H4 (cell line): Measurements from ENCODE around the gene HYCC1. TPM values are rescaled to one million over a fixed set of nuclear protein-coding genes. Genes with fewer than 3 reads are reported as not detected.
"Not testable (repeated sequence)": the region's sequence is repeated elsewhere in the genome, so short reads cannot be mapped to it uniquely, and the experiment has no call there.

Experiments
- DNase-seq: peaks from one replicate; pipeline ENCODE4 v3.0.0-alpha.2; 2015; ENCODE audit warnings: low spot score
- total RNA-seq: library from RNA; depleted of rRNA; stranded (reverse); fragments of >200 nt; shearing (Covaris generic); gene quantifications from 2 replicates; pipeline ENCODE4 v1.2.3, GENCODE V29; 2014; rRNA removed

Gene HYCC1
- total RNA-seq, 1 experiment from 2014 or later = 70.9 TPM

GRCh38 chr7:22985436-22985835 is 28.5 kb downstream of the HYCC1 start:
- no peak for DNase-seq

DNA sequence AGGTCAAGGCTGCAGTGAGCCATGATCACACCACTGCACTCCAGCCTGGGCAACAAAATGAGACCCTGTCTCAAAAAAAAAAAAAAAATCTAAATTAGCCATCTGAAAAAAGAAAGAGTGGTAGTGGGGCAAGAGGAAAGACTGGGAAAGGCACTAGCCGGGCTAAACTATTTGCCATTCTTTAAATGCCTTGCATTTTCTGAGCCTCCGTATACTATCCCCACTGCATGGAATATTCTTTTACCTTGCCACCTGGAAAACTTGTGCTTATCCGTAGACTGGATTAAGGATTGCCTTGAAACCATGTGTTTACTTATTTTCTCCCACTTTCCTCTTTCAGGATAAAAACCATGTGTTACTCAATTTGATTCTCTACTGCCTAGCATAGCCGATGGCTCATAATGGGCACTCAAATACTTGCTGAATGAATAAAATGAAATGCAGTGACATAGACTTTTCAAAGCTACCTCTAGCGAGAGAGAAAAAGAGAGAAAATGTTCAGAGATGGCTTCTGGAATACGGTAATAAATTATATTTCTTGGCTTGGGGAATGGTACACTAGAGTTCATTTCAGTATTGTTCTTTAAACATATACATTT is 30.6 kb downstream of the HYCC1 start:
- no peak for DNase-seq

DNA sequence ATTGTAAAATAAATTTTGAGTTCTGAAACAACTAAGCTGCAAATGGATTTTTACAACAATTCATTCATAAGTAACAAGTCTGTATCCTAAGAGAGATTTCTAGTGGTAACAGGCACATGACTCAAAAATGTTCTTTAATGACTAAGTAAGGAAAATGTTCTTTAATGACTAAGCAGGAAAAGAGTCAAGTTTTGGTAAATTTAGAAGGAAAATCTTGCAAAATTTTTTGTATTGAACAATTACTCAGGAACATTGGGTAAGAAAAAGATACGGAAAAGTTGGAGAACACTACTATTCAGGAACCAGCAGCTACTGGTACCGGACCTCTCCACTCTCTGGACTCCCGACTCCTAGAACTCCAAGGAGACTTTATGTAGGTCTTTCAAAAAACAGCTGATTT is 33.5 kb downstream of the HYCC1 start:
- no peak for DNase-seq

- no peak for DNase-seq
Measured at GRCh38 chr7:22979861-22980260, 34.1 kb downstream of the HYCC1 start.

- DNase-seq = no peak
Measured at GRCh38 chr7:22979251-22979650, 34.7 kb downstream of the HYCC1 start.

- not testable (repeated sequence) for DNase-seq
Measured at GRCh38 chr7:22974636-22975035, 39.3 kb downstream of the HYCC1 start.

- no peak for DNase-seq
Measured at GRCh38 chr7:22972207-22972606, 41.7 kb downstream of the HYCC1 start.

DNA sequence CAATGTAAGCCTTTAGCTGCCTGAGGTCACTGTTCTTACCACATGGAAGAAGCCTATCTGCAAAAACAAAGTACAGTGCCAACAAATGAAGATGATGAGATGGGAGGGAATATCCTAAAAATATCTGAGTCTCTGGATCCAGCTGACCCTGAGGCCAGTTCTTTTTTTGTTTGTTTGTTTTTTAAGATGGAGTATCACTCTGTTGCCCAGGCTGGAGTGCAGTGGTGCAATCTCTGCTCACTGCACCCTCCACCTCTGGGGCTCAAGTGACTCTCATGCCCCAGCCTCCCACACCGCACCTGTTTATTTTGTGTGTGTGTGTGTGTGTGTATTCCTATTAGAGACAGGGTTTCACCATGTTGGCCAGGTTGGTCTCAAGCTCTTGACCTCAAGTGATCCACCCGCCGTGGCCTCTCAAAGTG is 44.9 kb downstream of the HYCC1 start:
- no peak for DNase-seq

Other genes with a start within 250 kb of the HYCC1 start
- 358 and 382 TPM in 2 replicates for gene TOMM7, start 191.3 kb downstream of the HYCC1 start, total RNA-seq
- 50.0 and 53.9 TPM in 2 replicates for gene KLHL7, start 91.7 kb upstream of the HYCC1 start, total RNA-seq
- 75.4 and 90.5 TPM in 2 replicates for gene NUP42, start 167.9 kb upstream of the HYCC1 start, total RNA-seq
- gene GPNMB, start 232.6 kb upstream of the HYCC1 start, total RNA-seq = 81.4 and 112 TPM in 2 replicates